NCI-H1930 (cell line): ENCODE data around the gene OLFML2B.
"Not testable (repeated sequence)": the region's sequence is repeated elsewhere in the genome, so short reads cannot be mapped to it uniquely, and the experiment has no call there.

Experiments used
- DNase-seq, 2 experiments: peaks; one replicate each; lab custom pipeline; 2025; lab: John Stamatoyannopoulos, UW

OLFML2B gene

DNA sequence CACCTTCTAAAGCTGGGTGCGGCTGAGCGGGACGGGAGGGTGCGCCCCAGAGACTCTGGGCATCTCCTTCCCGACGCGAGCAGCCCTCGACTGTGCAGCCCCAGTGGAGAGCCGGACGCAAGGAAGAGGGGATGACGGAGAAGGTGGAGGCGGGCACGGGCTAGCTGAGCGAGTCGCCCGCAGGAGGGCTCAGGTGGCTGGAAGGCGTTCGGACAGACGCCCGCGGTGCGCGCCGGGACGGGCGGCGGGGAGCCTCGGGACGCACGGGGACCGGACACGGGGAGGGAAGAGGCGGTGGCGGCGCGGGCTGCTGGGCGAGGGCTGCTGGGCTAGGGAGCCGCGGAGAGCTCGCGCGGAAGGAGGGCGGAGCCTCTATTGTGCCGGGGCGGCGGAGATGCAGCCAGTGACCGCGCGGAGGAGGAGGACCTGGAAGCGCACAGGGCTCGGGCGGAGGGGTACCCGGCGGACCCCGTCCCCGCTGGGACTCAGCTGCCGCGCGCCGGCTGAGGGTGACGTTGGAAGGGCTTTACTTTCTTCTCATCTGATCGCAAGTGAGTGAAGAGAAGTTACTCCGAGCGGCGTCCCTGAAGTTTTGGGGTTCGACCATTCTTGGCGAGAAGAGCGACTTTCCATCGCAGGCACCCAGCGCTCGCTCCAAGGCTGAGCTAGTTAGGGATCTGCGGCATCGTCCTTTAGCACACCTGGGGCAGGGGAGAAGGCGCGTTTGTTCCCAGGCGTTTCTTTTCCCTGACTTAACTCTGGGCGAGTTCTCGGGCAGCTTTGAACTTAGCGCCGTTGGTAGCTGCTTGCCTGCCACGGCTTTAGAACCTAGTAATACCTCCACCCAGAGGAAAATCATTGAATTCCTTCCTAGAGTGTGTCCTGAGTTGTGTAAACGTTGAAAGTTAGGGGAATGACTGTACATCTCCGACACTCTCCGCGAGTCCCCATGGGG, at the start of gene OLFML2B:
OLFML2B (minus strand) TSS at position 323 of the 955 bp plus-strand sequence. CDS start 439 bp downstream, outside the sequence.
- DNase-seq, result peak; percentile 48 to 62

GRCh38 chr1:162072740-162073139, 49.1 kb upstream of the OLFML2B start:
- no peak for DNase-seq

- no peak for DNase-seq
Measured at GRCh38 chr1:162070825-162071224, 47.2 kb upstream of the OLFML2B start.

- no peak for DNase-seq
Measured at GRCh38 chr1:162070094-162070748, 46.6 kb upstream of the OLFML2B start.

- DNase-seq, result peak; percentile 66 to 86
Measured at GRCh38 chr1:162069334-162070093, 45.8 kb upstream of the OLFML2B start, which contains the start of gene NOS1AP. NOS1AP (plus strand) TSS chr1:162069691; CDS start chr1:162070178, 487 bp downstream.

DNA sequence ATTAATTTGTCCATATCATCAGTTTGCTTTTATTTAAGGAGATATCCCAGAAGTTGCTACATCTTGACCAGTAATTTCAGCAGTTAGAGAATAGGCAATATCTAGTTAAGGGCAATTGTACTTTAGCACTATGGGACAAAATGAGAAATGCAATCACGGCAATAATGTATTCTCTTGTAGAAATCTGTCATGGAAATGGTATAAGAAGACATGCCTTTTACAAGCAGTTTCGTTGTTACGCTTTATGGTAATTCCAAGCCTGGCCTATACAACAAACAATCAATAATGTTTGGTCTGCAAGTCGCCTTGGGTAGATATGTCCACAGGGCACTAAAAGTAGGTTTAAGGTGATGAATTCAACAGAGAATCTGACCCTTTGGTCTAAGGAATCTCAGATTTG, 44.6 kb upstream of the OLFML2B start:
- DNase-seq, result no peak

DNA sequence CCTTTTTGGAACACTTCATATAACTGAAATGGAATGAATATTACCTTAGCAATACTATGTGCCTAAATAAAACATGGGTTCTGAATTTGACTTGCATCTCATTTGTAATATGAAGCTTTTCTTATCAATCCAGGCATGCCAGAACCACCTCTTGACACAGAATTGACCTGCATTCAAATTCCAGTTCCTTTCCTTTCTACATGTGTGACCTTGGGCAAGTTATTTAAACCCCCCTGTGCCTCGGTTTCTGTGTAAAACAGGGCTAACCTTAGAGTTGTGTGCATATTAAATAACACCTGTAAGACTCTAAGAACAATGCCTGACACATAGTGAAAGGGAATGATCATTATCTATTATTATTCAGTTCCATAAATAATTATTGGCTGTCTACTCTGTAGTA, 43.8 kb upstream of the OLFML2B start:
- no peak for DNase-seq

DNA sequence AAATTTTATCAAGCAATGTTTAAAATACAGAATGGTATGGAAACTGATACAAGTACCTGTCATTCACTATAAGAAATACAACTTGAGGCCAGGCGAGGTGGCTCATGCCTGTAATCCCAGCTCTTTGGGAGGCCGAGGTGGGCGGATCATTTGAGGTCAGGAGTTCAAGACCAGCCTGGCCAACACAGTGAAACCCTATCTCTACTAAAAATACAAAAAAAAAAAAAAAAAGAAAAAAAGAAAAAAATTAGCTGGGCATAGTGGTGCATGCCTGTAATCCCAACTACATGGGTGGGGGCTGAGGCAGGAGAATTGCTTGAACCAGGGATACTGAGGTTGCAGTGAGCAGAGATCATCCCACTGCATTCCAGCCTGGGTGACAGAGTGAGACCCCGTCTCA, 43.2 kb upstream of the OLFML2B start:
- DNase-seq, result not testable (repeated sequence)

- no peak for DNase-seq
Measured at GRCh38 chr1:162065016-162065415, 41.3 kb upstream of the OLFML2B start.

DNA sequence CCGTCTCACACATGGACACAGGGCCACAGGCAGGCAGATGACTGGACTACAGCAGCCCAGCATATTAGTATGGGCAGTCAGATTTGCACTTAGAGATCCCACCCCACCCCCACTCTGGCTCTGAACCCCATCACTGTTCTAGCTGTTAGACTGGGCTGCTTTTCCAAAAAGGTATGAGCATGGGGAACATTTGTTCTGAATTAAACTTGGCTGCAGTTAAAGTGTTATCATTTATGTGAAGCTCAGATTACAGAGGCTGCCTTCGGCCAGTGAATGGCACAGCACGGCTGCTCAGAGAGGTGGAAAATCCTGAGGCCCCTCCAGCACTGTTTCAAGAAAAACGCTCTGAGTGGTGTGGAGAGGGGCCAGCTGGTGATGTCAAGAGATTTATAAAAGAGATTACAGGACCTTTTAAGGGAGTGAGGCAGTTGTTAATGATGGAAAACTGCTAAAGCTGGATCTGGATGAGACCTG, 38.9 kb upstream of the OLFML2B start:
- no peak for DNase-seq

DNA sequence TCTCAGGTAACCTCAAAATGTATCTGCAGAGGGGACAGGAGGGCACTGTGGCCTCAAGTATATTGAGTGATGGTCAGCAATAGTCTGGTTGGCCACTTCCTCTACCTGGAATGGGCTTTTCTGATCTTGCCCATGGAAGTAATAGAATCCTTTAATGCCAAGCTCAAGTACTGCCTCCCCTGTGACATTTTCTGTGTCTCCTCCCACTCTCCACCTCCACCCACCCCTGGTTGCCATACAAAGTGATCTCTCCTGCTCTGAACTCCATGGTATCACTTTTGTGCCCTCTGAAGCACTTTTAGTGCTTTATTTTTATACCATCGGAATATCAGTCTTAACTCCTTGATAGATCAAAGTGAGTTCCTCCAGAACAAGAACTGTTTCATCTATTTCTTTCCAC, 36.6 kb upstream of the OLFML2B start:
- no peak for DNase-seq

DNA sequence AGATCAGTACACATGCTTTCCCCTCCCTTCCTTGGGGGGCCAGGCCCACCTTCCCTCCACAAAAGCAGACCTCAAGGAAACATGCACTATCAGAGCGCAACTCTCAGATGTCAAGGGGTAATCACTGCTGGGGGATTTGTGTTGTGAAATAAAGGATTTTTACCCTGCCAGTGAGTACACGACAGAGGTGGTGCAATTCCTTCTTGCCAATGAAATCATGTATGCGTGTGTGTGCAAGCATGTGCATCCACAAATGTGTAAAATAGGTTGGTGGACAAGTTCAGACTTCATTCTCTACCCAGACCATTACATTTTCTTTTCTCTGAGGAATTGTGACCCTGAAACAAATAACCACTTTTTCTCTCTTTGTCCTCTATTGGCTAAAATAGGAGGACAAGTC, 36.1 kb upstream of the OLFML2B start:
- DNase-seq, result no peak

GRCh38 chr1:162056579-162056978, 32.9 kb upstream of the OLFML2B start:
- DNase-seq, result no peak

DNA sequence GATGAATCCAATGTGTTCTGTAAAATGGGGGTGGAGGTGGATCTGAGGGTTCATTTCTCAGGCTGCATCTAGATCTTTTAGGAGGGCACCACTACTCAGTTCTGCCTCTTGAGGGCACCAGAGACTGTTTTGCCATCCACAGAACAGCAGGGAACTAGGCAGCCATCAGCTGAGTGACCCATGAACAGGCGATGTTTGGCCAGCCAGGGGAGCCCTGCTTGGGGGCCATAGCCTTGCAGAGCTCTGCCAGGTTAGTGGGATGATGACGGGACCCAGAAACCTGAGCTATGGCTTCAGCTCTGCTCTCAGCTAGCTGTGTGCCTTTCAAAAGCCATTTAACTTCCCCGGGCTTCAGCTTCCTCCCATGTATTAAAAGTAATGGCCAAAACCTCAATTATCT, 32.4 kb upstream of the OLFML2B start:
- DNase-seq, result peak; percentile 64 to 68

- DNase-seq, result no peak
Measured at GRCh38 chr1:162055062-162055461, 31.4 kb upstream of the OLFML2B start.

DNA sequence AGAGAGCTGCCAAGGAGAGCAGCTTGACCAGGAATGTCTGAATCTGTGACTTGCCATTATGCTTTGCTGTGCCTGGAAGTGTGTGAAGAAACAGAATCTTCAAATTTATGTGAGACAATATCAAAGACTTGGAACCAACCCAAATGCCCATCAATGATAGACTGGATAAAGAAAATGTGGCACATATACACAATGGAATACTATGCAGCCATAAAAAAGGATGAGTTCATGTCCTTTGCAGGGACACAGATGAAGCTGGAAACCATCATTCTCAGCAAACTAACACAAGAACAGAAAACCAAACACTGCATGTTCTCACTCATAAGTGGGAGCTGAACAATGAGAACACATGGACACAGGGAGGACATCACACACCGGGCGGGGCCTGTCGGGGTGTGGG, 30.3 kb upstream of the OLFML2B start:
- not testable (repeated sequence) for DNase-seq

GRCh38 chr1:162046921-162047320, 23.3 kb upstream of the OLFML2B start:
- DNase-seq, result no peak

GRCh38 chr1:162042361-162042760, 18.7 kb upstream of the OLFML2B start:
- DNase-seq, result no peak

GRCh38 chr1:162040657-162041056, 17.0 kb upstream of the OLFML2B start:
- DNase-seq, result no peak

DNA sequence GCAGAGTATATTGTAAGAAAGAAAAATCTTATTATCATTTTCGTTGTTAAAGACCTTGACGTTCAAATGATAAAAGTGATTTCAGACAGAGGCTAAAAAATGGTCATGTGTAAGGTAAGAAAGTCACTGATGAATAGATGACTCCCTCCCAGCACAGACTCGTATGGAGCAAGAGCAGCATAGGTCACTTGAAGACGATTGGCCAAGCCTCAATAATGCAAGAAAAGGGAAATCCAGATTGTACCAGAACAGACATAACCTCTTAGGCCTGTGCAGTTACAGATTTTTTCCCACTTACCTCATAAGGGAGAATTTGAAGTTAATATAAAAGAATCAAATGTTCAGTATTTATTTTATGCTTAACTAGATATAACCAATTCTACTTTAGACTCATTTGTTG, 16.3 kb upstream of the OLFML2B start:
- no peak for DNase-seq

DNA sequence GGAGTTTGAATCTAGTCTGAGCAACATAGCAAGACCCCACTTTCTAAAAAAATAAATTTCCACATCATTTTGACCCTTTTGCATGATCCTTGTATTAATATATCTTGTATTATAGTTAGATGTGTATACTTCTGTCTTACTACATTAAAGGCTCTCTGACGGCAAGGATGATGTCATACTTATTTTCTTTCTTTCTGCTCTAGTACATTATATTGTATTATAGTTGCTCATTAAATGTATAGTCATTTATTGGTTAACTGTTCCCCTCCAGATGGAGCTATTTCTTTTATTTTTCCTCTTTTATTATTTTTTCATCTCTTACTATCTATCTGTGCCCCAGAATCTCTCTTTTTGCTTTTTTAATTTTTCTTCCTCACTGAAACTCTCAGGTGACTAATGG, 15.0 kb upstream of the OLFML2B start:
- DNase-seq, result no peak

GRCh38 chr1:162036163-162036562, 12.5 kb upstream of the OLFML2B start:
- DNase-seq, result no peak
